Endodermal cell (in vitro differentiated cells): Measurements from ENCODE around the gene CHSY1. TPM values are rescaled to one million over a fixed set of nuclear protein-coding genes. Genes with fewer than 3 reads are reported as not detected.

Experiments
- DNase-seq: peaks from one replicate; pipeline ENCODE4 v3.0.0-alpha.2; 2017
- H3K27ac ChIP-seq: 2 replicates; pipeline ENCODE4 v1.5.1; 2013; ENCODE audit warnings: mild to moderate bottlenecking, low read depth, low read length, moderate library complexity
- H3K27me3 ChIP-seq: 2 replicates; pipeline ENCODE4 v1.6.1; 2013; ENCODE audit warnings: mild to moderate bottlenecking, low read length, moderate library complexity; ENCODE audit not compliant: insufficient read depth, control insufficient read depth, poor library complexity, severe bottlenecking
- H3K36me3 ChIP-seq: 2 replicates; pipeline ENCODE4 v1.7.0; 2013; ENCODE audit warnings: mild to moderate bottlenecking, low read length, moderate library complexity; ENCODE audit not compliant: control insufficient read depth, insufficient read depth
- H3K4me1 ChIP-seq: one replicate; pipeline ENCODE4 v1.7.0; 2013; ENCODE audit warnings: low read length; ENCODE audit not compliant: control insufficient read depth, insufficient read depth
- H3K4me3 ChIP-seq: 2 replicates; pipeline ENCODE4 v1.5.1; 2013; ENCODE audit warnings: mild to moderate bottlenecking, low read length, moderate library complexity
- H3K9ac ChIP-seq: 2 replicates; pipeline ENCODE4 v1.6.1; 2013; ENCODE audit warnings: mild to moderate bottlenecking, low read length, moderate library complexity; ENCODE audit not compliant: poor library complexity, severe bottlenecking; ENCODE audit errors: extremely low read depth
- H3K9me3 ChIP-seq: 2 replicates; pipeline ENCODE4 v1.6.1; 2013; ENCODE audit warnings: mild to moderate bottlenecking, low read length, moderate library complexity; ENCODE audit not compliant: control insufficient read depth
- H3K27ac Mint-ChIP-seq: 2 replicates; pipeline ENCODE4 v1.8.0; 2020; ENCODE audit warnings: mixed read lengths
- H3K27me3 Mint-ChIP-seq: 2 replicates; pipeline ENCODE4 v1.8.0; 2021; ENCODE audit warnings: mild to moderate bottlenecking, mixed read lengths; ENCODE audit not compliant: insufficient read depth
- H3K36me3 Mint-ChIP-seq: 2 replicates; pipeline ENCODE4 v1.8.0; 2020; ENCODE audit warnings: low read depth, mixed read lengths
- H3K4me1 Mint-ChIP-seq: 2 replicates; pipeline ENCODE4 v1.8.0; 2020; ENCODE audit warnings: mixed read lengths
- H3K4me3 Mint-ChIP-seq: 2 replicates; pipeline ENCODE4 v1.8.0; 2020; ENCODE audit warnings: mild to moderate bottlenecking, moderate library complexity, mixed read lengths
- H3K9me3 Mint-ChIP-seq: 2 replicates; pipeline ENCODE4 v1.8.0; 2020; ENCODE audit warnings: mild to moderate bottlenecking, mixed read lengths
- CTCF ChIP-seq: fragments of 200-600 bp; sonication (generic); conservative IDR thresholded peaks from 2 replicates; pipeline ENCODE4 v1.5.0; 2021; ENCODE audit warnings: antibody characterized with exemption, mild to moderate bottlenecking
- WGBS, 2 experiments: methylation state at CpG; one replicate each; pipeline versions ENCODE4 v1.1.5 to v1.1.7; 2013; ENCODE audit warnings: missing lambda C conversion rate in 2 of 2, mixed read lengths in 1 of 2; ENCODE audit not compliant: insufficient coverage in 1 of 2, insufficient read length in 1 of 2; 5-methylcytosine and 5-hydroxymethylcytosine counted together
- total RNA-seq, 2 donors: library from RNA; stranded (reverse); fragmentation: NEBNext Ultra II Directional in 1 of 2; extraction: Animal tissue kit (Norgen Biotek cat#: 25700) in 1 of 2; gene quantifications; 2 replicates in 1 of 2; 3 replicates in 1 of 2; pipeline ENCODE4 v1.2.1, GENCODE V29; 2021

The CHSY1 gene
- total RNA-seq, 2 donors from 2014 or later, result 33.3 to 39.9 TPM

DNA sequence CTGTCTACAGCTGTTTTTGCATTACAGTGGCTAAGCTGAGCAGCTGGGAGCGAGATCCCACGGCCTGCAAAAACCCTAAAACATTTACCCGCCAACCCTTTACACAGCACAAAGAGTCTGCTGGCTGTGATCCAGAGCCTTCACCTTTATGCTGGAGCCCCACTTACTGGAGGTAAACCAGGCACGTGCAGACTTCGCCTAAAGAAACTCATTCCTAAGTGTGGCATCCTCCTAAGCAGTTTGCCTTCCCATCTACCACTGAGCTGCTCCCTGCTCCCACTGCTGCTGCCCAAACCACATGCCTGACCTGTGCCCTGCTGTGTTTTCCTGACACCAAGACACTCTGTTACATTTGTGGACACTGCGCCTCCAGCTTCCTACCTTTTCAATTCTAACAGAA, 53.0 kb downstream of the CHSY1 start:
- no peaks in the 10 kb centered on the region for H3K27me3 Mint-ChIP-seq
- Histone ChIP-seq H3K4me1 (peaks cover 7% of the 10 kb centered on the region), H3K27me3 (no peaks in the 10 kb centered on the region), H3K36me3 (no peaks in the 10 kb centered on the region), H3K4me3 (no peak overlapping the region), H3K27ac (no peak overlapping the region), H3K9me3 (no peaks in the 10 kb centered on the region), H3K9ac (no peak overlapping the region)
- H3K36me3 Mint-ChIP-seq, result no peaks in the 10 kb centered on the region
- no peak overlapping the region for H3K4me3 Mint-ChIP-seq
- H3K27ac Mint-ChIP-seq, result no peak overlapping the region
- H3K9me3 Mint-ChIP-seq, result no peaks in the 10 kb centered on the region
- H3K4me1 Mint-ChIP-seq, result peaks cover 18% of the 10 kb centered on the region
- peak; percentile 51 for DNase-seq
- no peak for TF ChIP-seq CTCF
- WGBS, 2 experiments, result 70 to 82% methylated on average over 3 to 6 of the region's 6 CpGs

DNA sequence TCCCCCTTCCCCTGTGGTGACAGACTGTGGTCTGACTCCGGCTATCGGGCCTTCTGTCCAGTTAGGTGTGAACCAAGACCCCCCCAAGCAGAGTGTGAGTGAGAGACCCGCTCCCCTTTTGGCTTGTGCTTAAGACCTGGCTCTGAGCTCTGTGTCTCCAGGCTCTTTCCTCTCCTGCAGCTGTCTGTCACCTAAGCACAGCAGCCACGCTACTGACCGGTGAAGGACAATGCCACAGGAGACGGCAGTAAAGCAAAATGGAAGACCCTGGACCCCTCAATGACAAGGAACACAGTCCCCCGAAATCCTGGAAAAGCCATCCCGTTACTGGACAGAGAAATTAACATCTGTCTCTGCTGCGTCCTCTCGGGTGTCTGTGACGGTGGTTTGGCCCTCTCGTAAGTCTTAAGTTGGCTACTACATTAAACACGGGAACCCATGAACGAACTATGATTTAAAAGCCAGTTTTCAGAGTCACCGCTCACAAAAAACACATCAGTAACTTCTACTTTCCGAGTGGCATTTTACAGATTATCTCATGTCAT, 53.7 kb downstream of the CHSY1 start:
- Histone ChIP-seq H3K4me1 (peaks cover 7% of the 10 kb centered on the region), H3K9ac (no peak overlapping the region), H3K4me3 (no peak overlapping the region), H3K27ac (no peak overlapping the region), H3K36me3 (no peaks in the 10 kb centered on the region), H3K27me3 (no peaks in the 10 kb centered on the region), H3K9me3 (no peaks in the 10 kb centered on the region)
- H3K9me3 Mint-ChIP-seq, result no peaks in the 10 kb centered on the region
- no peaks in the 10 kb centered on the region for H3K27me3 Mint-ChIP-seq
- TF ChIP-seq CTCF, result no peak
- DNase-seq, result peak; percentile 48
- WGBS, 2 experiments, result 91 to 92% methylated on average over 15 to 16 of the region's 16 CpGs
- H3K4me1 Mint-ChIP-seq, result peaks cover 21% of the 10 kb centered on the region
- H3K27ac Mint-ChIP-seq, result peak overlapping the region; percentile 8
- no peak overlapping the region for H3K4me3 Mint-ChIP-seq
- no peaks in the 10 kb centered on the region for H3K36me3 Mint-ChIP-seq

GRCh38 chr15:101194546-101195125, 57.2 kb downstream of the CHSY1 start:
- DNase-seq, result no peak
- peaks cover 8% of the 10 kb centered on the region for H3K4me1 ChIP-seq
- WGBS, 2 experiments, result 96 to 100% methylated on average over 2 to 8 of the region's 8 CpGs
- H3K9ac ChIP-seq, result no peak overlapping the region
- H3K27ac Mint-ChIP-seq, result no peak overlapping the region
- no peak overlapping the region for H3K27ac ChIP-seq
- no peaks in the 10 kb centered on the region for H3K36me3 Mint-ChIP-seq
- H3K9me3 ChIP-seq, result no peaks in the 10 kb centered on the region
- H3K27me3 Mint-ChIP-seq, result peaks cover 3% of the 10 kb centered on the region
- H3K9me3 Mint-ChIP-seq, result no peaks in the 10 kb centered on the region
- TF ChIP-seq CTCF, result no peak
- H3K36me3 ChIP-seq, result no peaks in the 10 kb centered on the region
- peaks cover 39% of the 10 kb centered on the region for H3K4me1 Mint-ChIP-seq
- H3K27me3 ChIP-seq, result no peaks in the 10 kb centered on the region
- H3K4me3 Mint-ChIP-seq, result no peak overlapping the region
- no peak overlapping the region for H3K4me3 ChIP-seq
